HCT116 (cell line): ENCODE data around the gene DLG2. TPM values are rescaled to one million over a fixed set of nuclear protein-coding genes. Genes with fewer than 3 reads are reported as not detected.

Source experiments
- ATAC-seq: fragments of 200-7000 bp; cut with Tn5 transposase; 2 replicates; pipeline ENCODE4 v1.9.1; 2020; ENCODE audit warnings: mild to moderate bottlenecking, moderate library complexity
- BruUV-seq: library from RNA; stranded (reverse); fragments of 400-500 nt; replicated peaks from 2 replicates; lab custom pipeline; 2021; lab: Mats Ljungman, UMichigan
- CTCF ChIA-PET: fragments of 300-600 bp; sonication (Branson Sonifier 250); formaldehyde crosslinking; loops from one replicate; lab custom pipeline; 2021; ENCODE audit warnings: antibody characterized with exemption; lab: Charles Lee
- POLR2A ChIA-PET: fragments of 300-600, 350-600 bp; sonication (Branson Sonifier 250); formaldehyde crosslinking; loops from one replicate; lab custom pipeline; 2021; ENCODE audit warnings: antibody characterized with exemption; lab: Charles Lee
- RAD21 ChIA-PET, 2 experiments: fragments of 300-600 bp; sonication (Branson Sonifier 250); formaldehyde crosslinking; loops; one replicate each; lab custom pipeline; 2023; ENCODE audit warnings: low total read pairs in 2 of 2; ENCODE audit not compliant: uncharacterized antibody in 2 of 2, unreplicated experiment in 2 of 2, low non-redundant PET in 1 of 2; lab: Charles Lee
- DNase-seq: peaks from one replicate; pipeline ENCODE4 v3.0.0-alpha.2; 2010; ENCODE audit warnings: low read depth, low spot score
- H2AFZ ChIP-seq: fragments of 200-600 bp; shearing (Covaris generic), sonication (generic); 2 replicates; pipeline ENCODE4 v1.6.1; 2017; ENCODE audit warnings: low read depth, mixed run types, mixed read lengths, antibody characterized with exemption, low read length; ENCODE audit not compliant: poor library complexity, severe bottlenecking
- H3K27ac ChIP-seq: 2 replicates; pipeline ENCODE4 v1.5.1; 2012; ENCODE audit warnings: low read depth, low read length
- H3K27me3 ChIP-seq: fragments of 200-600 bp; sonication (generic); 2 replicates; pipeline ENCODE4 v1.6.1; 2016; ENCODE audit warnings: mixed run types, low read length, mixed read lengths; ENCODE audit not compliant: insufficient read depth
- H3K36me3 ChIP-seq, 2 experiments: fragments of 200-500 bp in 1 of 2; fragments of 200-600 bp in 1 of 2; sonication (Bioruptor generic) in 1 of 2; sonication (generic) in 1 of 2; 2 replicates each; pipeline versions ENCODE4 v1.5.1 to v1.6.1; 2014 to 2016; ENCODE audit warnings: low read length in 2 of 2, inconsistent platforms in 1 of 2, mixed read lengths in 1 of 2, mixed run types in 1 of 2; ENCODE audit not compliant: insufficient read depth in 2 of 2, control insufficient read depth in 1 of 2
- H3K4me1 ChIP-seq, 2 experiments: fragments of 200-600 bp in 1 of 2; sonication (generic) in 1 of 2; 2 replicates each; pipeline versions ENCODE4 v1.5.1 to v1.6.1; 2012 to 2017; ENCODE audit warnings: low read length in 2 of 2, inconsistent platforms in 1 of 2, mild to moderate bottlenecking in 1 of 2, mixed read lengths in 1 of 2, mixed run types in 1 of 2, moderate library complexity in 1 of 2; ENCODE audit not compliant: insufficient read depth in 2 of 2, control insufficient read depth in 1 of 2
- H3K4me2 ChIP-seq: fragments of 200-600 bp; sonication (generic); 2 replicates; pipeline ENCODE4 v1.6.1; 2017; ENCODE audit warnings: mixed run types, low read length, mixed read lengths
- H3K4me3 ChIP-seq, 2 experiments: fragments of 200-600 bp in 1 of 2; sonication (generic) in 1 of 2; replicated peaks in 1 of 2; 2 replicates each; pipeline ENCODE4 v1.5.1; 2011 to 2016; ENCODE audit warnings: low read length in 2 of 2, control low read depth in 1 of 2, low read depth in 1 of 2, mild to moderate bottlenecking in 1 of 2, mixed read lengths in 1 of 2, mixed run types in 1 of 2
- H3K79me2 ChIP-seq: fragments of 200-600 bp; sonication (generic); 2 replicates; pipeline ENCODE4 v1.6.1; 2017; ENCODE audit warnings: mild to moderate bottlenecking, mixed run types, low read length, moderate library complexity, mixed read lengths; ENCODE audit not compliant: insufficient read depth
- H3K9ac ChIP-seq: fragments of 200-600 bp; sonication (generic); 2 replicates; pipeline ENCODE4 v1.6.1; 2016; ENCODE audit warnings: low read length, mixed read lengths
- H3K9me2 ChIP-seq: fragments of 200-600 bp; sonication (generic), shearing (Covaris generic); 2 replicates; pipeline ENCODE4 v1.6.1; 2017; ENCODE audit warnings: mixed run types, mild to moderate bottlenecking, moderate library complexity; ENCODE audit not compliant: insufficient read depth
- H3K9me3 ChIP-seq, 2 experiments: fragments of 200-500 bp in 1 of 2; fragments of 200-600 bp in 1 of 2; sonication (Bioruptor generic) in 1 of 2; sonication (generic) in 1 of 2; 2 replicates each; pipeline ENCODE4 v1.6.1; 2014 to 2017; ENCODE audit warnings: low read length in 2 of 2, mixed read lengths in 2 of 2, inconsistent platforms in 1 of 2, low read depth in 1 of 2, mild to moderate bottlenecking in 1 of 2, mixed run types in 1 of 2, moderate library complexity in 1 of 2; ENCODE audit not compliant: control insufficient read depth in 1 of 2, insufficient read depth in 1 of 2
- H4K20me1 ChIP-seq: fragments of 200-600 bp; sonication (generic), shearing (Covaris generic); 2 replicates; pipeline ENCODE4 v1.6.1; 2017; ENCODE audit warnings: mixed run types, mild to moderate bottlenecking, moderate library complexity; ENCODE audit not compliant: insufficient read depth
- ELF1 ChIP-seq: IDR thresholded peaks from 2 replicates; pipeline ENCODE4 v1.6.1; 2012; ENCODE audit warnings: low read depth, borderline replicate concordance
- FOSL1 ChIP-seq: IDR thresholded peaks from 2 replicates; pipeline ENCODE4 v1.6.1; 2012; ENCODE audit warnings: low read depth
- POLR2A ChIP-seq: IDR thresholded peaks from 2 replicates; pipeline ENCODE4 v1.7.0; 2011; ENCODE audit warnings: borderline replicate concordance; ENCODE audit not compliant: insufficient read depth, insufficient read length; ENCODE audit errors: extremely low read depth
- POLR2AphosphoS5 ChIP-seq: IDR thresholded peaks from 2 replicates; pipeline ENCODE4 v1.6.1; 2011; ENCODE audit warnings: mild to moderate bottlenecking, low read depth, low read length, moderate library complexity
- ZBTB33 ChIP-seq: IDR thresholded peaks from 2 replicates; pipeline ENCODE4 v1.6.1; 2011; ENCODE audit warnings: mild to moderate bottlenecking, low read length, moderate library complexity; ENCODE audit not compliant: insufficient replicate concordance; ENCODE audit errors: extremely low read depth
- ZNF274 ChIP-seq: fragments of 200-500 bp; sonication (Bioruptor generic); IDR thresholded peaks from 2 replicates; pipeline ENCODE4 v1.6.1; 2014; ENCODE audit warnings: mild to moderate bottlenecking, low read depth, low read length, inconsistent platforms
- intact Hi-C: fragments of 100-400 bp; cut with micrococcal nuclease; formaldehyde crosslinking; loops from 2 replicates; pipeline ENCODE4 v1.10.0; 2022
- total RNA-seq: library from RNA; stranded (reverse); gene quantifications from one replicate; pipeline ENCODE4 v1.2.1, GENCODE V29; 2021; ENCODE audit not compliant: unreplicated experiment
- TF ChIP-seq, protein P1 (sequence below), 3 experiments: fragments of 200-600 bp in 1 of 3; sonication (generic) in 1 of 3; IDR thresholded peaks in 2 of 3; conservative IDR thresholded peaks in 1 of 3; 2 replicates each; pipeline ENCODE4 v1.5.1; 2012 to 2017; ENCODE audit warnings: low read depth in 2 of 3, low read length in 2 of 3, antibody characterized with exemption in 1 of 3, borderline replicate concordance in 1 of 3, control low read depth in 1 of 3, mild to moderate bottlenecking in 1 of 3, mixed read lengths in 1 of 3, mixed run types in 1 of 3, moderate library complexity in 1 of 3; ENCODE audit not compliant: insufficient read depth in 1 of 3
- TF ChIP-seq, protein P2 (sequence below): IDR thresholded peaks from 2 replicates; pipeline ENCODE4 v1.6.1; 2012

Gene DLG2
- total RNA-seq, 1 experiment from 2014 or later = 2.4 TPM

- Histone ChIP-seq H3K9me3 (no peaks in the 10 kb centered on the region), H2AFZ (no peak overlapping the region), H3K9me2 (no peaks in the 10 kb centered on the region), H3K9ac (no peak overlapping the region), H3K36me3 (no peaks in the 10 kb centered on the region), H3K79me2 (no peaks in the 10 kb centered on the region), H4K20me1 (no peaks in the 10 kb centered on the region), H3K4me3 (no peak overlapping the region), H3K27me3 (no peaks in the 10 kb centered on the region), H3K4me1 (no peaks in the 10 kb centered on the region), H3K4me2 (no peak overlapping the region), H3K27ac (no peak overlapping the region)
- peak; percentile 24 for DNase-seq
- BruUV-seq = no TSS peak
- intact Hi-C loops = no loop called here
- ATAC-seq = peak; percentile 83
- ChIA-PET RAD21 (no interaction called here), POLR2A (no interaction called here), CTCF (no interaction called here)
- no peak for TF ChIP-seq POLR2AphosphoS5
- TF ChIP-seq POLR2A = no peak
- TF ChIP-seq, protein P1, sequence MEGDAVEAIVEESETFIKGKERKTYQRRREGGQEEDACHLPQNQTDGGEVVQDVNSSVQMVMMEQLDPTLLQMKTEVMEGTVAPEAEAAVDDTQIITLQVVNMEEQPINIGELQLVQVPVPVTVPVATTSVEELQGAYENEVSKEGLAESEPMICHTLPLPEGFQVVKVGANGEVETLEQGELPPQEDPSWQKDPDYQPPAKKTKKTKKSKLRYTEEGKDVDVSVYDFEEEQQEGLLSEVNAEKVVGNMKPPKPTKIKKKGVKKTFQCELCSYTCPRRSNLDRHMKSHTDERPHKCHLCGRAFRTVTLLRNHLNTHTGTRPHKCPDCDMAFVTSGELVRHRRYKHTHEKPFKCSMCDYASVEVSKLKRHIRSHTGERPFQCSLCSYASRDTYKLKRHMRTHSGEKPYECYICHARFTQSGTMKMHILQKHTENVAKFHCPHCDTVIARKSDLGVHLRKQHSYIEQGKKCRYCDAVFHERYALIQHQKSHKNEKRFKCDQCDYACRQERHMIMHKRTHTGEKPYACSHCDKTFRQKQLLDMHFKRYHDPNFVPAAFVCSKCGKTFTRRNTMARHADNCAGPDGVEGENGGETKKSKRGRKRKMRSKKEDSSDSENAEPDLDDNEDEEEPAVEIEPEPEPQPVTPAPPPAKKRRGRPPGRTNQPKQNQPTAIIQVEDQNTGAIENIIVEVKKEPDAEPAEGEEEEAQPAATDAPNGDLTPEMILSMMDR (IDR thresholded peaks at IDR 0.05 in 2 of 3, conservative IDR thresholded peaks at IDR 0.05 in 1 of 3; ENCODE audit: borderline replicate concordance in 1 of 3, insufficient read depth in 1 of 3, low read depth in 2 of 3, low read length in 2 of 3) = peak in 2 of 3 experiments; percentile 46 to 52; a peak in 4 of 6 replicates
- no peak for TF ChIP-seq FOSL1
- no peak for TF ChIP-seq ELF1
These were observed 727.4 kb downstream of the DLG2 start for GRCh38 chr11:84899740-84900139.

- BruUV-seq = no TSS peak
- Histone ChIP-seq H3K36me3 (no peaks in the 10 kb centered on the region), H3K27me3 (no peaks in the 10 kb centered on the region), H2AFZ (no peak overlapping the region), H3K79me2 (no peaks in the 10 kb centered on the region), H3K4me2 (no peak overlapping the region), H3K27ac (no peak overlapping the region), H3K9me2 (no peaks in the 10 kb centered on the region), H3K9ac (no peak overlapping the region), H4K20me1 (no peaks in the 10 kb centered on the region), H3K9me3 (no peaks in the 10 kb centered on the region), H3K4me1 (no peaks in the 10 kb centered on the region), H3K4me3 (no peak overlapping the region)
- ChIA-PET POLR2A (no interaction called here), CTCF (no interaction called here), RAD21 (no interaction called here)
- intact Hi-C loops = no loop called here
- TF ChIP-seq, protein P2, sequence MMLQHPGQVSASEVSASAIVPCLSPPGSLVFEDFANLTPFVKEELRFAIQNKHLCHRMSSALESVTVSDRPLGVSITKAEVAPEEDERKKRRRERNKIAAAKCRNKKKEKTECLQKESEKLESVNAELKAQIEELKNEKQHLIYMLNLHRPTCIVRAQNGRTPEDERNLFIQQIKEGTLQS = no peak
- TF ChIP-seq POLR2A (no peak), ZNF274 (no peak), ZBTB33 (no peak)
- ATAC-seq = no peak
- no peak for DNase-seq
These were observed 728.0 kb downstream of the DLG2 start for GRCh38 chr11:84899134-84899533.
